ENCODE data around the gene UTP14C. TPM values are rescaled to one million over a fixed set of nuclear protein-coding genes. Genes with fewer than 3 reads are reported as not detected.
"Not testable (repeated sequence)": the region's sequence is repeated elsewhere in the genome, so short reads cannot be mapped to it uniquely, and the experiment has no call there.

The UTP14C gene
- total RNA-seq, 1 experiment from 2014 or later, result 10.1 TPM

DNA sequence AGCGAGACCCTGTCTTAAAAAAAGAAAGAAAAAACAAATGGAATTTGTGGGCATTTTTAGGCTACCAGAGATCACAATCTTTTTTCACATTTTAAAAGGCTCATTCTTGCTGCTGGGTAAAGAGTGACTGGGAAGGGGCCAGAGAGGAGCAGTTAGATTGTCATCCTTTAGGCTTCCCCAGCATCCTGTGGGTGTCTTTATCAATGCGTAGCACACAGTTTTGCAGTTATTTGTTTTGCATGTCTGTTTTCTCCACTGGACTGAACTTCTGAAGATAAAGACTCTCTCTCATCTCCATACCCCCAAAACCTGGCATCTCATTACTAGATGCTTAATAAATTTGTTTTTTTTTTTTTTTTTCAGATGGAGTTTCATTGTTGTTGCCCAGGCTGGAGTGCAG lies 2.1 kb upstream of the UTP14C start:
- Histone ChIP-seq H3K27ac (ENCODE audit: low read length) (no peak overlapping the region), H3K9ac (ENCODE audit: low read length) (no peak overlapping the region), H3K79me2 (ENCODE audit: low read length) (peaks cover 52% of the 10 kb centered on the region), H3K36me3 (ENCODE audit: insufficient read depth, low read length) (peaks cover 33% of the 10 kb centered on the region; the same call in 1 of the 2 replicates), H4K20me1 (ENCODE audit: insufficient read depth, low read depth, low read length) (peaks cover 6% of the 10 kb centered on the region; the same call in 1 of the 2 replicates), H3K4me2 (ENCODE audit: low read depth, low read length, poor library complexity, severe bottlenecking) (no peak overlapping the region), H3K4me3 (ENCODE audit: low read length) (no peak overlapping the region), H3K27me3 (ENCODE audit: low read length) (no peaks in the 10 kb centered on the region), H3K4me1 (ENCODE audit: low read length) (no peaks in the 10 kb centered on the region), H3K9me2 (replicated peaks; ENCODE audit: insufficient read depth, low read length) (no peaks in the 10 kb centered on the region), H3K9me3 (ENCODE audit: low read length) (no peaks in the 10 kb centered on the region), H2AFZ (ENCODE audit: low read length) (no peak overlapping the region)
- DNase-seq, result no peak

DNA sequence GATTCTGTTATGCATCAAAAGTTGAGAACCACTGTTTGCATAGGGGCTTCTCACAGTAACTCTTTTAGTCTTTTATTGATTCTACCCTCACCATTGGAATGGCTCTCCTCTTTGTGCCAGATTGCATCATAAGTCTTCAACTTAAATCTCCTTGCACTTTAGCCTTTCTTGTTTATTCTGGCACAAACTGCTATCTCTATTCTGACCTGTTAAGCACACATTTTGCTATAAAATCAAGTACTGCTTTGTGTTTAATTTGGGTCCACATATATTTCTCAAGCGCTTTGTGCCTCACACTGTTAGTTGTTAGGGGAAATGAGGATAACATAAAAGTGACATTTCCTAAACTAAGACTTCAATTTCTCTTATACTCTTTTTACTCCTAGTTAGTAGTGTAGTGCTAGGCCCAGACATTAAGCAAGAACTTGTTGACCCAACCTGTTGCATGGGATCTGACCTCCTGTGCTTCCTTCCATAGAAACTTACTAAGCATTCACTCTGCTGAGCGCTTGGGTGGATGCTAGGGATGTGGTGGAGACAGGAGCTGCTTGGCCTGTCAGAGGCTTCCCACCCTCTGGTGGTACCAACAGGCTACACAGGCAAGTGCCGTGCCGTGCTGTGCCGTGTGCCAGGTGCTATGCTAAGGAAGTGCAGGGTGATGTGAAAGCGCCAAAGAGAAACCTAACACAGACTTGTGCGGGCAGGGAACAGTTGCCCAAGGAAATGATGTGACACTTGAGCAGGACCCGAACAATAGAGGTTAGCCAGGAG lies 1.2 kb downstream of the UTP14C start:
- H3K36me3 ChIP-seq (ENCODE audit: insufficient read depth, low read length), result peaks cover 26% of the 10 kb centered on the region; the same call in 1 of the 2 replicates

DNA sequence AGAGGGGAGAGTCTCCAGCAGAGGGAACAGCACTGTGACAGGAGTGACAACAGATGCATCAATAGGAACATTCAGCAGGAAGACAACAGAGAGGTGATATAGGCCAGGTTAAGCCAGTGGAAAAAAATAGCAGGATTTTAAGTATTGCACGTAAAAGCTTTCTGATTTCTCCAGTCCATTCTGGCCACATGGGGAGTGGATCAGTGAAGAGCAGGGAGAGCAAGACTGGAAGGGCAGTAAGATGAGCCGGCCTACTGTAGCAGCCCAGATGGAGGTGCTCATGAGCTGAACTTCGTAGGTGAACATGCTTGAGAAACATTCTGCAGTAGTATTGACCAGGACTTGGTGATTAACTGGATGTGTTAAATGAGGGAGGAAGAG lies 1.7 kb downstream of the UTP14C start:
- H2AFZ ChIP-seq (ENCODE audit: low read length), result no peak overlapping the region
- no peak overlapping the region for H3K4me3 ChIP-seq (ENCODE audit: low read length)
- peaks cover 11% of the 10 kb centered on the region; the same call in 1 of the 2 replicates for H4K20me1 ChIP-seq (ENCODE audit: insufficient read depth, low read depth, low read length)
- H3K9ac ChIP-seq (ENCODE audit: low read length), result no peak overlapping the region
- no peaks in the 10 kb centered on the region for H3K27me3 ChIP-seq (ENCODE audit: low read length)
- H3K4me1 ChIP-seq (ENCODE audit: low read length), result no peaks in the 10 kb centered on the region
- no peaks in the 10 kb centered on the region for H3K9me3 ChIP-seq (ENCODE audit: low read length)
- peaks cover 21% of the 10 kb centered on the region; the same call in 1 of the 2 replicates for H3K36me3 ChIP-seq (ENCODE audit: insufficient read depth, low read length)
- no peaks in the 10 kb centered on the region for H3K9me2 ChIP-seq (replicated peaks; ENCODE audit: insufficient read depth, low read length)
- H3K27ac ChIP-seq (ENCODE audit: low read length), result no peak overlapping the region
- no peak for DNase-seq
- no peak overlapping the region for H3K4me2 ChIP-seq (ENCODE audit: low read depth, low read length, poor library complexity, severe bottlenecking)
- H3K79me2 ChIP-seq (ENCODE audit: low read length), result peaks cover 26% of the 10 kb centered on the region

More for the DNA sequence above, 1.2 kb downstream of the UTP14C start:
- H3K4me2 ChIP-seq (ENCODE audit: low read depth, low read length, poor library complexity, severe bottlenecking), result no peak overlapping the region
- H3K27ac ChIP-seq (ENCODE audit: low read length), result no peak overlapping the region
- H3K4me1 ChIP-seq (ENCODE audit: low read length), result no peaks in the 10 kb centered on the region
- no peak overlapping the region for H2AFZ ChIP-seq (ENCODE audit: low read length)
- DNase-seq, result no peak
- no peak overlapping the region for H3K9ac ChIP-seq (ENCODE audit: low read length)
- H3K79me2 ChIP-seq (ENCODE audit: low read length), result peaks cover 32% of the 10 kb centered on the region
- no peaks in the 10 kb centered on the region for H3K9me3 ChIP-seq (ENCODE audit: low read length)
- H3K27me3 ChIP-seq (ENCODE audit: low read length), result no peaks in the 10 kb centered on the region
- peaks cover 11% of the 10 kb centered on the region; the same call in 1 of the 2 replicates for H4K20me1 ChIP-seq (ENCODE audit: insufficient read depth, low read depth, low read length)
- no peak overlapping the region for H3K4me3 ChIP-seq (ENCODE audit: low read length)
- H3K9me2 ChIP-seq (replicated peaks; ENCODE audit: insufficient read depth, low read length), result no peaks in the 10 kb centered on the region

DNA sequence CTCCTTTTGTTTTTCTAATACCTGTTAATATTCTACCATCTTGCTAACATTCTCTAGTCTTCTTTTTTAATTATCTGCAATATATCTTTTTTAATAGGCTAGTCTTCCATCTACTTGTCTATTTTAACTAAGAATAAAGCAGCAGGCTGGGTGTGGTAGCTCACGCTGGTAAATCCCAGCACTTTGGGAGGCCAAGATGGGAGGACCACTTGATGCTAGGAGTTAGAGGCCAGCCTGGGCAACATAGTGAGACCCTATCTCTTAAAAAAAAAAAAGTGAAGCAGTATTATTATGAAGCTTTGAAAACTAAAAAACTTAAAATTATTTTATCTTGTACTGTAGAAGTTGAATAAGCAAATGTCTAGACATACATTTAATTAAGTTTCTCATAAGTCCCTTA lies 3.3 kb downstream of the UTP14C start:
- H3K9me2 ChIP-seq (replicated peaks; ENCODE audit: insufficient read depth, low read length), result no peaks in the 10 kb centered on the region

DNA sequence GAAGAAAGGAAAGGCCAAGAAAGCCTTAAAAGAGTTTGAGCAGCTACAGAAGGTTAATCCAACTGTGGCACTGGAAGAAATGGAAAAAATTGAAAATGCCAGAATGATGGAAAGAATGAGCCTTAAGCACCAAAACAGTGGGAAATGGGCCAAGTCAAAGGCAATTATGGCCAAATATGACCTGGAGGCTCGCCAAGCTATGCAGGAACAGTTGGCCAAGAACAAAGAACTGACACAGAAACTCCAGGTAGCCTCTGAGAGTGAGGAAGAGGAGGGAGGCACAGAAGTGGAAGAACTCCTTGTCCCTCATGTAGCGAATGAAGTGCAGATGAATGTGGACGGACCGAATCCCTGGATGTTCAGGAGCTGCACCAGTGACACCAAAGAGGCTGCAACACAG lies 5.1 kb downstream of the UTP14C start:
- Histone ChIP-seq H3K36me3 (ENCODE audit: insufficient read depth, low read length) (peaks cover 11% of the 10 kb centered on the region; the same call in 1 of the 2 replicates), H3K4me3 (ENCODE audit: low read length) (no peak overlapping the region), H3K4me2 (ENCODE audit: low read depth, low read length, poor library complexity, severe bottlenecking) (no peak overlapping the region), H3K27ac (ENCODE audit: low read length) (no peak overlapping the region), H2AFZ (ENCODE audit: low read length) (no peak overlapping the region), H3K9ac (ENCODE audit: low read length) (no peak overlapping the region), H3K9me3 (ENCODE audit: low read length) (no peaks in the 10 kb centered on the region), H3K27me3 (ENCODE audit: low read length) (no peaks in the 10 kb centered on the region), H3K79me2 (ENCODE audit: low read length) (peaks cover 23% of the 10 kb centered on the region), H4K20me1 (ENCODE audit: insufficient read depth, low read depth, low read length) (peaks cover 16% of the 10 kb centered on the region), H3K4me1 (ENCODE audit: low read length) (no peaks in the 10 kb centered on the region), H3K9me2 (replicated peaks; ENCODE audit: insufficient read depth, low read length) (no peaks in the 10 kb centered on the region)
- no peak for DNase-seq

More for the DNA sequence above, 3.3 kb downstream of the UTP14C start:
- H3K79me2 ChIP-seq (ENCODE audit: low read length), result peaks cover 26% of the 10 kb centered on the region
- no peak for DNase-seq
- H2AFZ ChIP-seq (ENCODE audit: low read length), result no peak overlapping the region
- peaks cover 21% of the 10 kb centered on the region; the same call in 1 of the 2 replicates for H3K36me3 ChIP-seq (ENCODE audit: insufficient read depth, low read length)
- no peak overlapping the region for H3K27ac ChIP-seq (ENCODE audit: low read length)
- H3K4me1 ChIP-seq (ENCODE audit: low read length), result no peaks in the 10 kb centered on the region
- H3K9ac ChIP-seq (ENCODE audit: low read length), result no peak overlapping the region
- H3K9me3 ChIP-seq (ENCODE audit: low read length), result no peaks in the 10 kb centered on the region
- peaks cover 11% of the 10 kb centered on the region; the same call in 1 of the 2 replicates for H4K20me1 ChIP-seq (ENCODE audit: insufficient read depth, low read depth, low read length)
- no peak overlapping the region for H3K4me2 ChIP-seq (ENCODE audit: low read depth, low read length, poor library complexity, severe bottlenecking)
- H3K4me3 ChIP-seq (ENCODE audit: low read length), result no peak overlapping the region
- no peaks in the 10 kb centered on the region for H3K27me3 ChIP-seq (ENCODE audit: low read length)

DNA sequence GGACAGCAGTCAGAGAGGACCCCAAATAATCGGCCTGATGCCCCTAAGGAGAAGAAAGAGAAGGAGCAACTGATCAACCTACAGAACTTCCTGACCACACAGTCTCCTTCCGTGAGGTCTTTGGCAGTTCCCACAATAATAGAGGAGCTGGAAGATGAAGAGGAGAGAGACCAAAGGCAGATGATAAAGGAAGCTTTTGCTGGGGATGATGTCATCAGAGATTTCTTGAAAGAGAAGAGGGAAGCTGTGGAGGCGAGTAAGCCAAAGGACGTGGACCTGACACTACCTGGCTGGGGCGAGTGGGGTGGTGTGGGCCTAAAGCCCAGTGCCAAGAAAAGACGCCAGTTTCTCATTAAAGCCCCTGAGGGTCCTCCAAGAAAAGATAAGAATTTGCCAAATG lies 5.9 kb downstream of the UTP14C start:
- H3K27me3 ChIP-seq (ENCODE audit: low read length); DNase-seq; H3K4me1 ChIP-seq (ENCODE audit: low read length); H3K9ac ChIP-seq (ENCODE audit: low read length); H3K9me3 ChIP-seq (ENCODE audit: low read length); H3K36me3 ChIP-seq (ENCODE audit: insufficient read depth, low read length); H3K9me2 ChIP-seq (replicated peaks; ENCODE audit: insufficient read depth, low read length); H2AFZ ChIP-seq (ENCODE audit: low read length); H3K4me2 ChIP-seq (ENCODE audit: low read depth, low read length, poor library complexity, severe bottlenecking); H3K27ac ChIP-seq (ENCODE audit: low read length); H3K4me3 ChIP-seq (ENCODE audit: low read length): not testable (repeated sequence)
- peaks cover 15% of the 10 kb centered on the region for H3K79me2 ChIP-seq (ENCODE audit: low read length)
- peaks cover 21% of the 10 kb centered on the region for H4K20me1 ChIP-seq (ENCODE audit: insufficient read depth, low read depth, low read length)

DNA sequence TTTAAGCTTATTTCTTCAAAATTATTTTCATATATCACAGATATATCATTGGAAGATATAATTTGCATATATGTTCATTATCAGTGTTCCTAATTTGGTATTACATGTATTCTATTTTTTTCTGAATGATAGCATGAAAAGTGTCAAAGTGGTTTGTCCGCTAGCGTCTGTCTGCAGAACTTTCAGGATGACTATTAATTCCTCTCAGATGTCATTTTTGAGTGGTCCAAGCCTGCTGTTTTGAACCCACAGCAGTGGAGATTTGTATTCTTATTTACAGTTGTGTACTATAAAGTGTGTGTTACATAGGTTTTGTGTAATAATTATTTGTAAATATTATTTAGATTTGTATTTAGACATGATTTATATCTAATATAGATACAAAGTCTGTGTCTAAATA lies 8.5 kb downstream of the UTP14C start:
- no peaks in the 10 kb centered on the region for H3K79me2 ChIP-seq (ENCODE audit: low read length)
- H3K4me2 ChIP-seq (ENCODE audit: low read depth, low read length, poor library complexity, severe bottlenecking), result no peak overlapping the region
- no peaks in the 10 kb centered on the region for H3K9me2 ChIP-seq (replicated peaks; ENCODE audit: insufficient read depth, low read length)
- no peak for DNase-seq
- no peak overlapping the region for H3K27ac ChIP-seq (ENCODE audit: low read length)
- H3K4me1 ChIP-seq (ENCODE audit: low read length), result no peaks in the 10 kb centered on the region
- H4K20me1 ChIP-seq (ENCODE audit: insufficient read depth, low read depth, low read length), result peaks cover 16% of the 10 kb centered on the region; the same call in 1 of the 2 replicates
- no peak overlapping the region for H3K4me3 ChIP-seq (ENCODE audit: low read length)
- H3K36me3 ChIP-seq (ENCODE audit: insufficient read depth, low read length), result peaks cover 7% of the 10 kb centered on the region; the same call in 1 of the 2 replicates
- no peak overlapping the region for H3K9ac ChIP-seq (ENCODE audit: low read length)
- no peaks in the 10 kb centered on the region for H3K9me3 ChIP-seq (ENCODE audit: low read length)
- no peak overlapping the region for H2AFZ ChIP-seq (ENCODE audit: low read length)
- H3K27me3 ChIP-seq (ENCODE audit: low read length), result no peaks in the 10 kb centered on the region

DNA sequence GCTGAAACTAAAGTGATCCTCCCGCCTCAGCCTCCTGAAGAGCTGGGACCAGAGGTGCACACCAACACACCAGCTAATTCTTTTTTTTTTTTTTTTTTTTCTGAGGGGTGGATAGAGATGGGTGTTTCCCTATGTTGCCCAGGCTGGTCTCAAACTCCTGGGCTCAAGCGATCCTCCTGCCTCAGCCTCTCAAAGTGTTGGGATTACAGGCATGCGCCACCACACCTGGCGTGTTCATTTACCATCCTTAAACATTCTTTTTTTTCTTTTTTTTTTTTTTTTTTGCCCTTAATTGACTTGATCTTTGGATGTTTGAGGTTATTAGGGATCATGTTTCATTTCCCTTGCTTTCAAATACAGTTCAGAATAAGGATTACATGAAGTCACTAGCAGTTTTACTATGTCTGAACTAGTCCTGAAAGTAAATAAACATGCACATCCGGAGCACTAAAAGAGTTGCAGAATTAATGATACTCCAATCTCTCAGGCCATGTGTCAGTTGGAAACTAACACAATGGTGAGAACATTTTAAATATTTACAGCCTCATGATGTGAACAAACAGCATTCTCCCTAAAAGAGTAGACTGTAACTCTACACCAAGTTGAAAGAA lies 10.2 kb downstream of the UTP14C start:
- Histone ChIP-seq H3K4me2 (ENCODE audit: low read depth, low read length, poor library complexity, severe bottlenecking) (no peak overlapping the region), H3K79me2 (ENCODE audit: low read length) (no peaks in the 10 kb centered on the region), H3K36me3 (ENCODE audit: insufficient read depth, low read length) (no peaks in the 10 kb centered on the region), H3K27me3 (ENCODE audit: low read length) (no peaks in the 10 kb centered on the region), H3K9ac (ENCODE audit: low read length) (no peak overlapping the region), H3K27ac (ENCODE audit: low read length) (no peak overlapping the region), H3K4me3 (ENCODE audit: low read length) (no peak overlapping the region), H4K20me1 (ENCODE audit: insufficient read depth, low read depth, low read length) (peaks cover 21% of the 10 kb centered on the region; the same call in 1 of the 2 replicates), H3K9me3 (ENCODE audit: low read length) (no peaks in the 10 kb centered on the region), H3K9me2 (replicated peaks; ENCODE audit: insufficient read depth, low read length) (no peaks in the 10 kb centered on the region), H2AFZ (ENCODE audit: low read length) (no peak overlapping the region), H3K4me1 (ENCODE audit: low read length) (no peaks in the 10 kb centered on the region)
- no peak for DNase-seq
